ENCODE data around the gene COL4A6. TPM values are rescaled to one million over a fixed set of nuclear protein-coding genes. Genes with fewer than 3 reads are reported as not detected.

Gene COL4A6
- total and polyA plus RNA-seq, 2 of the 8 experiments (the other 6 are each of a cell fraction or from before 2014, with no cell fraction given): 5.9 to 11.8 TPM

DNA sequence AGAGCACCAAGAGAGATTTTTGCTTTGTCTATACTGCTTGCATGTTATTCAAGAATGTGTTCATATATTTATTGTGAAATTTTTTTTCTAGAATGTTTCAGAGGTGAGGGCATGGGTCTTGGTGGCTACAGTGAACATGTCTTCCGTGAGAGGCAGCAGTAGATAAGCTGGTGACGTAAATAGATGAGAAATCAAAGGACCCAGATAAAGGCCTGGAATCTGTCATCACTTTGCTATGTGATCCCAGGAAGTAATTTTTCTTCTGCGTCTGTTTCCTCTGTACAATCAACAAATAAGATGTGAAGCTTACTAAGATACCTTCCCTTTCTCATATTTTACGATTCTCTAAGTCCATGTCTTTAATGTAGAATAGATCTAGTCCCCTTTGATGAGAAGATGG, 129.1 kb downstream of the COL4A6 start:
- DNase-seq (ENCODE audit: low read depth in 1 of 2, low spot score in 2 of 2): no peak
- no peaks in the 10 kb centered on the region for H3K9me3 ChIP-seq (ENCODE audit: insufficient read depth in 2 of 2, low read depth in 1 of 2, low read length in 1 of 2)
- ChIA-PET POLR2A (ENCODE audit: partially characterized antibody) (no interaction called here), CTCF (ENCODE audit: partially characterized antibody) (no interaction called here)
- no peak overlapping the region for H3K4me3 ChIP-seq (ENCODE audit: extremely low read depth in 1 of 4, insufficient read depth in 2 of 4, low read depth in 3 of 4, low read length in 4 of 4)
- no peak overlapping the region for H3K27ac ChIP-seq (ENCODE audit: low read depth, low read length)
- no peak overlapping the region for H2BK12ac ChIP-seq (ENCODE audit: low read depth, low read length)
- H3K4me1 ChIP-seq (replicated peaks in 1 of 4; ENCODE audit: control insufficient read depth in 3 of 4, insufficient read depth in 4 of 4, low read length in 3 of 4): no peaks in the 10 kb centered on the region; a peak in 1 of 7 replicates
- no peak overlapping the region for H2BK120ac ChIP-seq (replicated peaks; ENCODE audit: low read depth, low read length)
- 97% methylated on average over 4 of the region's 4 CpGs; no CpG with 5 or more reads in 1 of the 2 experiments for WGBS, 2 experiments (ENCODE audit: extremely low coverage in 1 of 2, insufficient coverage in 1 of 2, insufficient read length in 1 of 2, insufficient replicate concordance in 2 of 2, low coverage in 1 of 2, low lambda C conversion rate in 2 of 2, missing lambda C conversion rate in 1 of 2)
- H3K23me2 ChIP-seq (ENCODE audit: low read depth, low read length): no peaks in the 10 kb centered on the region
- no peak overlapping the region for H3K4ac ChIP-seq (replicated peaks; ENCODE audit: insufficient read length, low read depth, low read length)
- no peaks in the 10 kb centered on the region for H4K20me1 ChIP-seq (replicated peaks in 1 of 2; ENCODE audit: control insufficient read depth in 1 of 2, insufficient read depth in 2 of 2, low read length in 2 of 2)
- H3K14ac ChIP-seq (ENCODE audit: insufficient read length): no peak overlapping the region
- H3K23ac ChIP-seq (ENCODE audit: insufficient read length): no peak overlapping the region
- H2BK5ac ChIP-seq (ENCODE audit: low read depth, low read length): no peak overlapping the region
- no peak overlapping the region for H3K18ac ChIP-seq (ENCODE audit: extremely low read depth, low read length)
- H3K36me3 ChIP-seq (ENCODE audit: control insufficient read depth in 2 of 4, insufficient read depth in 4 of 4, low read length in 3 of 4): no peaks in the 10 kb centered on the region
- H4K91ac ChIP-seq (replicated peaks; ENCODE audit: insufficient read length, low read length): no peak overlapping the region
- no peak overlapping the region for H2BK20ac ChIP-seq (ENCODE audit: low read length)
- no peak for TF ChIP-seq NANOG (IDR thresholded peaks at IDR 0.05; ENCODE audit: insufficient read depth, low read depth, low read length, poor library complexity, severe bottlenecking)
- TF ChIP-seq MAFK (IDR thresholded peaks at IDR 0.05; ENCODE audit: low read depth, low read length): no peak
- TF ChIP-seq SAP30 (IDR thresholded peaks at IDR 0.05; ENCODE audit: insufficient read depth, insufficient replicate concordance, low read length): no peak
- no peak for TF ChIP-seq POLR2A (IDR thresholded peaks at IDR 0.05; ENCODE audit: control extremely low read depth in 1 of 2, low read depth in 2 of 2, low read length in 2 of 2)
- TF ChIP-seq KDM5A (IDR thresholded peaks at IDR 0.05; ENCODE audit: low read length): no peak
- no peak for TF ChIP-seq ZNF274 (IDR thresholded peaks at IDR 0.05; ENCODE audit: borderline replicate concordance, extremely low read depth, low read length)
- no peak overlapping the region for H4K5ac ChIP-seq (ENCODE audit: insufficient read length, low read depth, low read length)
- no peak overlapping the region for H2AK5ac ChIP-seq (ENCODE audit: low read depth, low read length)
- H2BK15ac ChIP-seq (ENCODE audit: low read length): no peak overlapping the region
- no peak for FAIRE-seq
- no peak overlapping the region for H3K4me2 ChIP-seq (ENCODE audit: insufficient read depth in 1 of 2, low read depth in 2 of 2, low read length in 2 of 2)
- H4K8ac ChIP-seq (ENCODE audit: extremely low read depth, insufficient read depth, low read length): no peak overlapping the region
- H3K79me2 ChIP-seq (ENCODE audit: control insufficient read depth in 1 of 2, insufficient read depth in 2 of 2, low read length in 2 of 2): no peaks in the 10 kb centered on the region
- H3K56ac ChIP-seq (replicated peaks; ENCODE audit: insufficient read length, low read depth, low read length): no peak overlapping the region
- H2AFZ ChIP-seq (ENCODE audit: low read length): no peak overlapping the region
- H3K9ac ChIP-seq (replicated peaks in 1 of 4; ENCODE audit: extremely low read depth in 1 of 4, low read depth in 3 of 4, low read length in 3 of 4): no peak overlapping the region
- H3K79me1 ChIP-seq (ENCODE audit: low read depth, low read length): no peaks in the 10 kb centered on the region
- no peaks in the 10 kb centered on the region; a peak in 1 of 7 replicates for H3K27me3 ChIP-seq (replicated peaks in 1 of 4; ENCODE audit: control insufficient read depth in 3 of 4, extremely low read depth in 1 of 4, insufficient read depth in 3 of 4, low read length in 3 of 4)

Data from H1 (cell line).